Brain microvascular endothelial cell (primary cell): ENCODE data around the gene INSL3.
A peak's percentile ranks its signal among the peaks of the same experiment; 100 is the strongest.
"Not testable (repeated sequence)": the region's sequence is repeated elsewhere in the genome, so short reads cannot be mapped to it uniquely, and the experiment has no call there.

Source experiments
- DNase-seq: peaks from one replicate; pipeline ENCODE4 v3.0.0-alpha.2; 2020
- H3K27ac ChIP-seq: fragments of 250-450 bp; sonication (Bioruptor Pico); 2 replicates; pipeline ENCODE4 v1.5.1; 2020; ENCODE audit warnings: mild to moderate bottlenecking, moderate library complexity
- H3K27me3 ChIP-seq: fragments of 250-450 bp; sonication (Bioruptor Pico); replicated peaks from 2 replicates; pipeline ENCODE4 v1.5.1; 2020; ENCODE audit warnings: mild to moderate bottlenecking
- H3K36me3 ChIP-seq: fragments of 250-450 bp; sonication (Bioruptor Pico); replicated peaks from 2 replicates; pipeline ENCODE4 v1.5.1; 2020; ENCODE audit warnings: mild to moderate bottlenecking
- H3K4me3 ChIP-seq: 2 replicates; pipeline ENCODE4 v1.5.1; 2011; ENCODE audit warnings: low read depth, mild to moderate bottlenecking, control low read depth, low read length, moderate library complexity
- in situ Hi-C: cut with HindIII; loops from 2 replicates; pipeline ENCODE4 v1.10.0; 2017; ENCODE audit warnings: low sequenced_read_pairs, low pct_ligation_motif_present
- TF ChIP-seq, protein P1 (sequence below): IDR thresholded peaks from 2 replicates; pipeline ENCODE4 v1.5.1; 2011; ENCODE audit warnings: low read depth, mild to moderate bottlenecking, moderate library complexity, low read length, control low read depth, inconsistent platforms; ENCODE audit errors: missing control alignments

Gene INSL3

DNA sequence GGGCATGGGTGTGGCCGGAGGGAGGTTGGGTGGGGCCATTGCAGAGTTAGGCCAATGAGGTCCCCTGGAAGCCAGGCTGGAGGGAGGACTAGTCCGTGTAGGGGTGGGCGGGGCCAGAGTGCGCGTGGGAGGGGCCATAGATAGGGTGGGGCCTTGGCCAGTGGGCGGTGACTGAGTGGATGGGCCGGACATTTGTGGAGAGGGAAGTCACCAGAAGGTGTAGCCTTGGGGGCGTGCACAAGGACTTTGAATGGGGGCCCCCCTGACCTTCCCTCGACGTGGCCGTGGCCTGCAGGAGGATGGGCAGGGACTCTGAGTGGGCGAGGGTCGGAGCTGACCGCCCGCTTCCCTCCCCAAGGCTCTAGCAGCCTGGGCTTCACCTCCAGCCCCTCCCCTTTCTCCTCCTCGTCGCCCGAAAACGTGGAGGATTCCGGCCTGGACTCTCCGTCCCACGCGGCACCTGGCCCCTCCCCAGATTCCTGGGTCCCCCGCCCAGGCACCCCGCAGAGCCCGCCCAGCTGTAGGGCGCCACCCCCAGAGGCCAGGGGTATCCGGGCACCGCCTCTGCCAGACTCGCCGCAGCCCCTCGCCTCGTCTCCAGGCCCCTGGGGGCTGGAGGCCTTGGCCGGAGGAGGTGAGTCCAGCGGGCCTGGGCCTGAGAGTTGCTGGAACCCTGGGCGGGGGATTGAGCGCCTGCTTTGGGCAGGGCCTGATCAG lies 42.9 kb downstream of the INSL3 start:
- TF ChIP-seq, protein P1, sequence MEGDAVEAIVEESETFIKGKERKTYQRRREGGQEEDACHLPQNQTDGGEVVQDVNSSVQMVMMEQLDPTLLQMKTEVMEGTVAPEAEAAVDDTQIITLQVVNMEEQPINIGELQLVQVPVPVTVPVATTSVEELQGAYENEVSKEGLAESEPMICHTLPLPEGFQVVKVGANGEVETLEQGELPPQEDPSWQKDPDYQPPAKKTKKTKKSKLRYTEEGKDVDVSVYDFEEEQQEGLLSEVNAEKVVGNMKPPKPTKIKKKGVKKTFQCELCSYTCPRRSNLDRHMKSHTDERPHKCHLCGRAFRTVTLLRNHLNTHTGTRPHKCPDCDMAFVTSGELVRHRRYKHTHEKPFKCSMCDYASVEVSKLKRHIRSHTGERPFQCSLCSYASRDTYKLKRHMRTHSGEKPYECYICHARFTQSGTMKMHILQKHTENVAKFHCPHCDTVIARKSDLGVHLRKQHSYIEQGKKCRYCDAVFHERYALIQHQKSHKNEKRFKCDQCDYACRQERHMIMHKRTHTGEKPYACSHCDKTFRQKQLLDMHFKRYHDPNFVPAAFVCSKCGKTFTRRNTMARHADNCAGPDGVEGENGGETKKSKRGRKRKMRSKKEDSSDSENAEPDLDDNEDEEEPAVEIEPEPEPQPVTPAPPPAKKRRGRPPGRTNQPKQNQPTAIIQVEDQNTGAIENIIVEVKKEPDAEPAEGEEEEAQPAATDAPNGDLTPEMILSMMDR: no peak

DNA sequence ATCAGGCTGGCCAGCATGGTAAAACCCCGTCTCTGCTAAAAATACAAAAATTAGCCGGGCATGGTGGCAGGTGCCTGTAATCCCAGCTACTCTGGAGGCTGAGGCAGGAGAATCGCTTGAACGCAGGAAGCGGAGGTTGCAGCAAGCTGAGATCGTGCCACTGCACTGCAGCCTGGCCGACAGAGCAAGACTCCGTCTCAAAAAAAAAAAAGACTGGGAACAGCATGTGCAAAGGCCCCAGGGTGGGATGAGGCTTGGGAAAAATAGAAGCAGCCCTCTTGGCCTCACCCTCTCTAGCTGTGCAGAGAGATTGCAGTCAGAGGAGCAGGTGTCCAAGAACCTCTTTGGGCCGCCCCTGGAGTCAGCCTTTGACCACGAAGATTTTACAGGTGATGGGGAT lies 43.5 kb downstream of the INSL3 start:
- H3K36me3 ChIP-seq, H3K27me3 ChIP-seq, in situ Hi-C loops, H3K4me3 ChIP-seq, H3K27ac ChIP-seq, DNase-seq: not testable (repeated sequence)

More for the DNA sequence above, 42.9 kb downstream of the INSL3 start:
- Histone ChIP-seq H3K27me3 (no peaks in the 10 kb centered on the region), H3K36me3 (no peaks in the 10 kb centered on the region), H3K4me3 (peak overlapping the region; percentile 5), H3K27ac (no peak overlapping the region)
- in situ Hi-C loops: no loop called here
- DNase-seq: peak; percentile 61

DNA sequence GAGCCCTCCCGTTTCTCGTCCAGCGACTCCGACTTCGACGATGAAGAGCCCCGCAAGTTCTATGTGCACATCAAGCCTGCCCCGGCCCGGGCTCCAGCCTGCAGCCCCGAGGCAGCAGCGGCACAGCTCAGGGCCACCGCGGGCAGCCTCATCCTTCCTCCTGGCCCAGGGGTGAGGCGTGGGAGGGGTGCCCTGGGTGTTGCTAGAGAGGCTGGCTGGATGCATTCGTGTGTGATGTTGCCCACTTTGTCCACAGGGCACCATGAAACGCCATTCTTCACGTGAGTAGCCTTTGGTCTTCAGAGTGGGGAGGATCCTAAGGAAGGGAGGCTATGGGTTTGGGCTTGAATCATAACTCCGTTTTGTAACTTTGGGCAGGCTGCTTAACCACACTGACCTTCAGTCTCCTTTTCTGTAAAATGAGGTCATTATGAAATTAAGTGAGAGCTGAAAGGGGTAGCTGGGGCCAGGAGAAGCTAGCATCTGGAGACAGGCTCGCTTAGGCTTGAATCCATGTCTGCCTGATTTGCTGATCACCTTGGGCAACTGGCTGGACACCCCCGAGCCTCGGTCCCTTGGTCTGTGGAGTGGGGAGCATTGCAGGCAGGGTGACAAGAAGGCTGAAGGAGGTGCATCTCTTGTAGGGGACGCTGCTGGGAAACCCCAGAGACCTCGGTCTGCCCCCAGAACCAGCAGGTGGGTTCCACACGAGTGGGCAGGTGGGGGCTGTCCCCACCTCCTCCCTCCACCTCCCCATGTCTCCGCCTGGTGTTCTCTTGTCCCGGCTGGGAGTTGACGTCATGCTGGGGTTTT lies 45.1 kb downstream of the INSL3 start:
- DNase-seq: no peak
- TF ChIP-seq, protein P1: no peak
- no peak overlapping the region for H3K27ac ChIP-seq
- H3K27me3 ChIP-seq: no peaks in the 10 kb centered on the region
- in situ Hi-C loops: no loop called here
- H3K4me3 ChIP-seq: no peak overlapping the region
- H3K36me3 ChIP-seq: no peaks in the 10 kb centered on the region

DNA sequence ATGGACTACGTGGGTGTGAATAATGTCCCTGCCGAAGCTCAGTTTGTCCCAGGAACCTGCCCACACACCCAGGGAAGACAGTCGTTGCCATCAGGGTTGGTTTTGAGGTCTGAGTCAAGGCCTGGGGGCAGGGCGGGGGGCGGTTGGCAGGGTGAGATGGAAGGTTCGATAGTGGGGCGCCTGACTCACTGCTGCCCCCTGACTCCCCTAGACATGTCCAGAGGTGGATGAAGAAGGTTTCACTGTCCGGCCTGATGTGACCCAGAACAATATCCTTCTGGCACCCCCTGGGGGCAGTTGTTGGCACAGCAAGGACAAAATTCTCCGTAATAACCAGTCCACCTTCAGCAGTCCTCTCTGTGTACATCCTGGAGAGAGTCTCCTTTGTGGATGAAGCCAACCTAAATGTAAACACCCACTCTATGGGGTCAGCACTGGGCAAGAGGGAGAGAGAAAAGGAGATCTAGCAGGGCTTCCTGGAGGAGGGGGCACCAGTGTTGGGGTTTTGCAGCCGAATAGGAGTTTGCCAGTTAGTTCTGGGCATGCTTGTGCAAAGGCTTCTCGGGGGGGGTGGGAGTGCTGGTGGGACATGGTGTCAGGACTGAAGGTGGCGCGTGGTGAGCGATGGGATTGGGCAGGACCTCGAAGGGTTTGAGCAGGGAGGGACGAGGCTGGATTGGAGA lies 45.9 kb downstream of the INSL3 start:
- no peaks in the 10 kb centered on the region for H3K36me3 ChIP-seq
- in situ Hi-C loops: no loop called here
- peak; percentile 46 for DNase-seq

DNA sequence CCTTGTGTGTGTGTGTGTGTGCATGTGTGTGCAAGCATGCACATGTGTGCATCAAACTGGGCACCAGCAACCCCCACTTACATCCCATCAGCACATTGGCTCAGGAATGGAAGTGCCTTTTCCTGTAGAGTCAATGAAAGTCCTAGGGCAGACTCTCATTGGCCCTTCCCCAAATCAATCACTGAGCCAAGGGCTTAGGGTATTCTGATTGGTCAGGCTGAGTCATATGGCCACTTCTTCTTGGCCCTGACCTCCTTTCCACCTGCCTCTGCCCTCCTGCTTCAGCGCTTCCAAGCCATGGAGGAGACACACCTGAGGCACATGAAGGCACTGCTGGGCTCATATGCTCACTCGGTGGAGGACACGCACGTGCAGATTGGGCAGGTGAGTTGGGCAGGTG lies 49.1 kb downstream of the INSL3 start:
- no peak for DNase-seq
- in situ Hi-C loops: no loop called here
- Histone ChIP-seq H3K36me3 (no peaks in the 10 kb centered on the region), H3K27ac (no peak overlapping the region), H3K4me3 (no peak overlapping the region), H3K27me3 (no peaks in the 10 kb centered on the region)
- TF ChIP-seq, protein P1: no peak

More for the DNA sequence above, 45.9 kb downstream of the INSL3 start:
- no peaks in the 10 kb centered on the region for H3K27me3 ChIP-seq
- TF ChIP-seq, protein P1: peak; percentile 81
- no peak overlapping the region for H3K4me3 ChIP-seq
- H3K27ac ChIP-seq: no peak overlapping the region

DNA sequence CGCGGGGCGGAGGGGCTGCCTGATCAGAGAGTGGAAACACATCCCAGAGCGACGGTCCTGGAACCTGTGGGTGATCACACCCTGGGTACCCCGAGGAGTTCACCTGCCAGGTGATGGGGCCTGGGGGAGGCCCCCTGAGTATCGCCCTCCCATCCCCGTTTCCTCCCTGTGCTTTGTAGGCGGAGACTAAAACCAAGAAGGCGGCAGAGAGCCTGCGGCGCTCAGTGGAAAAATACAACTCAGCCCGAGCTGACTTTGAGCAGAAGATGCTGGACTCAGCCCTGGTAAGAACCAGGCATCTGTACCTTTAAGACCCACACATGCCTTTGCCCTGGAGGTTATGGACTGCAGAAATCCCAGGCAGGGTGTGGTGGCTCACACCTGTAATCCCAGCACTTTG lies 50.7 kb downstream of the INSL3 start:
- Histone ChIP-seq H3K4me3 (no peak overlapping the region), H3K27me3 (no peaks in the 10 kb centered on the region), H3K36me3 (no peaks in the 10 kb centered on the region), H3K27ac (no peak overlapping the region)
- TF ChIP-seq, protein P1: no peak
- in situ Hi-C loops: no loop called here
- DNase-seq: no peak
